ENCODE data around the gene BCAR1.

DNA sequence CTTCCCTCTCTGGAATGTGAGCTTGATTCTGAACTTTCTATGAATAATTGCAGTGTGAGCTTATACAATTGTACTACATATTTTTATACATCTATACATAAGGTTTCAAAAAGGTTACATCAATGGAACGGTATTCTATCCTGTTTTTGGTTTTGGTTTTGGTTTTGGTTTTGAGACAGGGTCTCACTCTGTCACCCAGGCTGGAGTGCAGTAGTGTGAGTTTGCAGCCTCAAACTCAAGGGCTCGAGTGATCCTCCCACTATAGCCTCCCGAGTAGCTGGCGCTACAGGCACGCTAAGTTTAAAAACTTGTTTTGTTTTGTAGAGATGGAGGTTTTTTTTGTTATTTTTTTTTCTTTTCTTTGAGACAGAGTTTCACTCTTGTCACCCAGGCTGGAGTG lies 31.6 kb downstream of the BCAR1 start:
- TF ChIP-seq, protein P1, sequence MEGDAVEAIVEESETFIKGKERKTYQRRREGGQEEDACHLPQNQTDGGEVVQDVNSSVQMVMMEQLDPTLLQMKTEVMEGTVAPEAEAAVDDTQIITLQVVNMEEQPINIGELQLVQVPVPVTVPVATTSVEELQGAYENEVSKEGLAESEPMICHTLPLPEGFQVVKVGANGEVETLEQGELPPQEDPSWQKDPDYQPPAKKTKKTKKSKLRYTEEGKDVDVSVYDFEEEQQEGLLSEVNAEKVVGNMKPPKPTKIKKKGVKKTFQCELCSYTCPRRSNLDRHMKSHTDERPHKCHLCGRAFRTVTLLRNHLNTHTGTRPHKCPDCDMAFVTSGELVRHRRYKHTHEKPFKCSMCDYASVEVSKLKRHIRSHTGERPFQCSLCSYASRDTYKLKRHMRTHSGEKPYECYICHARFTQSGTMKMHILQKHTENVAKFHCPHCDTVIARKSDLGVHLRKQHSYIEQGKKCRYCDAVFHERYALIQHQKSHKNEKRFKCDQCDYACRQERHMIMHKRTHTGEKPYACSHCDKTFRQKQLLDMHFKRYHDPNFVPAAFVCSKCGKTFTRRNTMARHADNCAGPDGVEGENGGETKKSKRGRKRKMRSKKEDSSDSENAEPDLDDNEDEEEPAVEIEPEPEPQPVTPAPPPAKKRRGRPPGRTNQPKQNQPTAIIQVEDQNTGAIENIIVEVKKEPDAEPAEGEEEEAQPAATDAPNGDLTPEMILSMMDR (IDR thresholded peaks at IDR 0.05) = no peak
- TF ChIP-seq POLR2A (IDR thresholded peaks at IDR 0.05) = no peak
